GM18508 (cell line): ENCODE measurements around the gene KANSL3.
"Not testable (repeated sequence)": the region's sequence is repeated elsewhere in the genome, so short reads cannot be mapped to it uniquely, and the experiment has no call there.

Experiments used
- ATAC-seq: cut with Tn5 transposase; IDR thresholded peaks from one replicate; pipeline ENCODE4 v1.9.1; 2021; ENCODE audit warnings: moderate number of reproducible peaks; ENCODE audit not compliant: insufficient read depth, unreplicated experiment

Gene KANSL3

DNA sequence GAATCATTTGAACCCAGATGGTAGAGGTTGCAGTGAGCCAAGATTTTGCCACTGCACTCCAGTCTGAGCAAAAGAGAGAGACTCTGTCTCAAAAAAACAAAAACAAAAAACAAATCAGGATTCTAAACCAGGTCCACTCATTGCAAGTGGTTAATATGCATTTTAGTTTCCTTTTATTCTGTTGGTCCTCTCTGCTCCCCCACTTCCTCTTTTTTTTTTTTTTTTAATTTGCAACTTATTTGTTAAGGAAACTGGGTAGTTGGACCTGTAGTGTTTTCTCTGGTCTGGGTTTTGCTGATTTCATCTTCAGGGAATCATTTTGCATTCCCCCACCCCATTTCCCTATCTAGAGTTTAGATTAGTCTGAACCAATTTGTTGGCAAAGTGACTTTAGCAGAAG is 18.4 kb upstream of the KANSL3 start:
- ATAC-seq: no peak

DNA sequence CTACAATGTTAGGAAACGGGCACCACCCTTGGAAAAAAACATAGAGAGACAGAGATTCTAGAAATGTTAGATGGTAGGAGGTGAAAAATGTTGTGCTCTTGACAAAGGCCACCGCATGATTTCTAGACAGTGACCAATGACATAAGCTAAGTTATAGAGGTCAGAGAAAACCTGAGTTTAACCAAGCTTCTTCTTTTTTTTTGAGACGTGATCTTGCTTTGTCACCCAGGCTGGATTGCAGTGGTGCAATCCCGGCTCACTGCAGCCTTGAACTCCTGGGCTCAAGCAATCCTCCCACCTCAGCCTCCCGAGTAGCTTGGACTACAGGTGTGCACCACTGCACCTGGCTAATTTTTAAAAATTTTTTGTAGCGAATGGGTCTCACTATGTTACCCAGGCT is 17.4 kb upstream of the KANSL3 start:
- no peak for ATAC-seq

DNA sequence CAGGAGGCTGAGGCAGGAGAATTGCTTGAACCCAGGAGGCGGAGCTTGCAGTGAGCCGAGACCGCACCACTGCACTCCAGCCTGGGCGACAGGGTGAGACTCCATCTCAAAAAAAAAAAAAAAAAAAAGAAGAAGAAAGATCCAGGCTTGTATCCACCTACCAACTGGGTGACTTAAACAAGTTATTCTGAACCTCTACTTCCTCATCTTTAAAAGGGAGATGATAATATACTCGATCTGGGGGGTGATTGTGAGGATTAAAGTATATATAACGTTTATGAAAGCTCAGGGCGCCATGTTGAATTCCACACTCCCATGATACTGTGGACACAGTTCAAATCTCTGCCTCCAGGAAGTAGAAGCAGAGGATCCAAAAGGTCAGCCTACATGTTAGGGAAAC is 16.7 kb upstream of the KANSL3 start:
- not testable (repeated sequence) for ATAC-seq

DNA sequence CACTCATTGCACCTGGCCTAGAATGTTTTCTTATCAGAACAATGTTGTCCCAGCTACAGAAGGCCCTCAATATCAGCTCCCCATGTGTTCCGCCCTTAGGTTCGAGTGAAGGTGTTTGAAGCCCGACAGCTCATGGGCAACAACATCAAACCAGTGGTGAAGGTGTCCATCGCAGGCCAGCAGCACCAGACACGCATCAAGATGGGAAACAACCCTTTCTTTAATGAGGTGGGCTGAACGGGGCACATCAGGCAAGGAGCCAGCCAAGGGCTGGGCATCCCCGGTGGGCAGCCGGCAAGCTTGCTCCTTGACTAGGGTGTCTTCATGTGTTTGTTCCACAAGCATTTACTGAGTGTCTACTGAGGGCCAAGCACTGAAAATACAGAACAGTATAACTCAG is 13.7 kb upstream of the KANSL3 start:
- ATAC-seq: no peak

DNA sequence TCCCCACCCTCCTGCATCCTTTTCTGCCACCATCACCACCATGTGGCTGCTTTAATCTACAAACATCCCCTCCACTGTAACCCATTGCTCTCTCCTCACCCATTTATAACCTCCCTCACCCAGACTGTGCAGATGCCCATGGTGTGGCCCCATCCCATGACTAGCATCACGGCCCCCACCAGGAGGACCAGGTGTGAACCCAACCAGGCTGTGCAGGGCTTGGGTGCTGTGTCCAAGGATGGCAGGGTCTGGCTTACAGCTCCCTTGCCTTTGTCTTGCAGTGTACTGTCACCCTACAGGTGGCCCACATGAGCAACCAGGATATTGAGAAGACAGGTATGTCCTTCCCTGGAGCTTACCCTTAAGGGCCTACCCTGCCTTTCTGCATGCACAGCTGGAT is 11.2 kb upstream of the KANSL3 start:
- no peak for ATAC-seq

DNA sequence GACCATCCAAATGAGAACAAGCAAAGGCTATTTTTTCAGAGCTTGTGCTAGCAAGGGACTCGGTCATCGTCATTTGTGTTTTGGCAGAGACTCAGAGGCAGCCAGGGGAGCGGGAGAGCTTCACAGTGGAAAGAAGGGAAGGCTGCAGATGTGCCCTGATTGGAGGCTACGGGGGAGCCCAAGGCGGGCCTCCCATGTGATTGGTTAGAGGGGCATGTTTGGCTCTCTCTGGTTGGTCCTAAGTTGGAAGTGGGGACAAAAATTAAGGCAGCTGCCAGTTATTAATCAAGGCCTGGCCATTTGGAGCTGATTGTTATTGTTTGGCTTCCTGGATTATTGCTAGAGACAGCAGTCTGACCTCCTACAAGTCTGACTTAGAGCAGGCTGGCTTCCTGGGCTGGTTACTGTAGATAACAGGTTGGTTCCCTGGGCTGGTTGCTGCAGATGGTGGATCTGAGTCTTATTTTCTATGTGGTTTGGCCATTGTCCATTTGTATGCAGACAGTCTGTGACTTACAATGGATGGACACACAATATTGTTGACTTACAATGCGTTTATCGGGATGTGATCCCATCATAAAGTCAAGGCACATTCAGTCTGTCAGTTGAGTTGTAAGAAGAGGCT is 10.3 kb upstream of the KANSL3 start:
- no peak for ATAC-seq

DNA sequence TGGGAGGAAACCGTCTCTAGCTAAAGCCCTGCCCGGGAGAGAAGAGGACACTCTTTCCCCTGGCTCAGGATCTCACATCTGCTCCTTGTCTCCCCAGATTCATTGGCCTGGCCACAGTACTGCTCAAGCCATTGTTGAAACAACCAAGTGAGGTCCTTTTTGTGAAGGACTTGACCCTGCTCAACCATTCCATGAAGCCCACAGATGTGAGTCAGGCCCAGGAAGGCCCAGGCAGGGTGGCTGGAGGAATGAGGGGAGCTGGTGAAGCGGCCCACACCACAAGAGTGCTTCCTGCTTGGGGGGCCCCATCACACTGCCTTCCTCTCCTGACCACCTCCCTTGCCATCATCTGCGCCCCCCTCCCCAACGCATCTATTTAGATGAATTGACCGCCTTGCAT is 9.6 kb upstream of the KANSL3 start:
- no peak for ATAC-seq

DNA sequence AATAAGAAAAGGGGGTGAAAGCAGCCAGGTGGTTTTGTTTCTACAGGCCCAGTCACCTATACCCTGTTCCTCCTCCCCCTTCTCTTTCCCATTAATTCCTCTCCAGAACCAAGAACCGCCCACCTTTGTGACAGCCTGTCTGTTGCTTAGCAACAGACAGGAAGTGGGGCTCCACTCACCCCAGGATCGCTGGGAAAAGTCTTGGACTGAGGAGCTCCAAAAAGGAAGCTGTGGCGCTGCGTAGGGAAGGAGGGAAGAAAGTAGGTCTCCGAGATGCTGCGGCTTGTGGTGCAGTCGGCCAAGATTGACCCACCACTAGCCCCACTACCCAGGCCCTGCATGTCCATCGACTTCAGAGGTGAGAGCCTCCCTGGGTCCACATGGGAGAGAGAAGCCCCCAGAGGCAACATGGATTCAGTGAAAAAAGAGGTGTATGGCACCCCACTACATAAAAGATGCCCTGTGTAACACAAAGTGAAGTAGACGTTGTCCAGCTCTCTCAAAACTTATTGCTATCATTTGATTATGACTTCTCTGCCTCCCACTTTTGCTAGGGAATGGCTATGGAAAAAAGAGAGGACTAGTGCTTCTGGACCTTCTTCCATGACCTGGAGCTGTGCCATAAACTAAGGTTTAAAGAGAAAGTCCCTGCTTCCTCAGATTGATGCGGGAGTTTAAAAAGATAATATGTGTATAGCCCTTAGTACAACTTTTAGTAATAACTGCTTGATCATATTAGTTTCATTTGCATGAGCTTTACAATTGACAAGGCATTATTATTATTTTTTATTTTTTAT is 4.7 kb upstream of the KANSL3 start, which contains the start of gene FER1L5:
Gene FER1L5, plus strand, starts transcription at position 201 of the 797 bp plus-strand sequence. Its CDS starts 73 bp downstream, at position 274.
- no peak for ATAC-seq

DNA sequence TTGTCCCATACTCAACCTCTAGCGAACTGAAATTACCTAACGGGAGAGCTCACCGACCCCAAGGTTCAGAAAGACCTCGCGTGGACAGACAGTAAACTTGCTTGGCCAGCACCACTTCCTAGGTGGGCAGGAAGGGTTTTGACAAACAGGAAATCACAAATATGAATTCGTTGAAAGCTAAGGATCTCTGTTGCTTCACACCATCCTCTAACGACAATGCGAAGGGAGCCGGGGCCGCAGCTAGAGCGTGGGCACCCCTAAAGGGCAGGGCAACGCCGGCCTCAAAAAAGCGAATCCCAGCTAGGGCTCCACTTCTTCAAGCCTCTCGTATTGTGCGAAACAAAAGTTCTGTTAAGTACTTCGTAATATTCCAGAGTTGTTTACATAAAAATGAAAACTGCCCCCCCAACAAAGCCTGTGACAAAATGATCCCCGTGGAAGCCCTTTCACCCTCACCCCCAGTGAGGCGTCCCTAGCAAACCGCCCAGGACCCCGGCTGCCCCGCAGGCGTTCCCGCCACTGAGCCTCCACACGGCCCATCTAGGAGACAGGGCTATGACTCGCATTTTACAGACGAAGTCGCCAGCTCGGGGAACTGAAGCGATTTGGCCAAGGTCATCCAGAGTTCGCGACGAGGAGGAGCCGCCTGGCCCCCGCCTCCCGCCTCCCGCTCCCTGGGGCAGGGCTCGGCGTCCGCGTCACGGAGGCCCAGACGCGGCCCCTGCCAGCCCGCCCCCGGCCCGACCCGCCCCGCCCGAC is 548 bp downstream of the KANSL3 start:
- ATAC-seq: peak; percentile 36

DNA sequence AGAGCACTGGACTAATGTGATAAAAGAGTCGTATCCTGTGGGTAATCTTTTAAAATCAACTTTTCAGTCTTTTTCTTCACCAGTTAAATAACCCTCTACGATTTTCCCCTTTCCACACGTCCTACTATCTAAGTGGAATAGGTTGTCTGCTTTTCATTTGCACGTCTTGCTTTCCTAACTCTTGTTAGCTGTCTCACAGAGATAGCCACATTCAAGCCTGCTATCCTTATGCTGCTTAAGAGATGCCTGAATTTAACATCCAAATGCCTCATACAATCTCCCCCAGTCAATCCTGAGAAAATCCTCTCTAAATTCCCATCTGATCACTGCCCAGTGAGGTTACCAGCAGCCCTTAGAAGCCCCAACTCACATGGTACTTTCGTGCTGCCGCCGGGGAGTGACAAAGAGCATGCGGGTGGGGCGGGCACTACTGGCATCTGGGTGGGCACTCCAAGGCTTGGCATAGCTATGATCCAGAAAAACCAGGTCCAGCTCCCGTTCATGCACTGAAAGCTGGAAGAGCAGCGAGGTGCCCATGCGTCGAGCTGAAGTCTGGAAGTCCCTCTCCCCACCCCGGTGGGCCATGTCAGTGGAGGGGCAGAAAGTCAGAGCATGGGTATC is 1.5 kb downstream of the KANSL3 start:
- ATAC-seq: no peak

DNA sequence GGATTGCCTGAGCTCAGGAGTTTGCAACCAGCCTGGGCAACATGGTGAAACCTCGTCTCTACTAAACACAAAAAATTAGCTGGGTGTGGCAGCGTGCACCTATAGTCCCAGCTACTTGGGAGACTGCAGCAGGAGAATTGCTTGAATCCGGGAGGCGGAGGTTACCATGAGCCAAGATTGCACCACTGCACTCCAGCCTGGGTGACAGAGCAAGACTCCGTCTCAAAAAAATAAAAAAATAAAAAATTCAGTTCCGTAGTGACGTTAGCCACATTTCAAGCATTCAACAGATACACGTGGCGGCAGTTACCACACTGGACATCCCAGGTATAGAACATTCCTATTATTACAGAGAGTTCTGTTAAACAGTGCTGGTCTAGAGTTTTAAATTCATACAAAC is 4.5 kb downstream of the KANSL3 start:
- no peak for ATAC-seq

DNA sequence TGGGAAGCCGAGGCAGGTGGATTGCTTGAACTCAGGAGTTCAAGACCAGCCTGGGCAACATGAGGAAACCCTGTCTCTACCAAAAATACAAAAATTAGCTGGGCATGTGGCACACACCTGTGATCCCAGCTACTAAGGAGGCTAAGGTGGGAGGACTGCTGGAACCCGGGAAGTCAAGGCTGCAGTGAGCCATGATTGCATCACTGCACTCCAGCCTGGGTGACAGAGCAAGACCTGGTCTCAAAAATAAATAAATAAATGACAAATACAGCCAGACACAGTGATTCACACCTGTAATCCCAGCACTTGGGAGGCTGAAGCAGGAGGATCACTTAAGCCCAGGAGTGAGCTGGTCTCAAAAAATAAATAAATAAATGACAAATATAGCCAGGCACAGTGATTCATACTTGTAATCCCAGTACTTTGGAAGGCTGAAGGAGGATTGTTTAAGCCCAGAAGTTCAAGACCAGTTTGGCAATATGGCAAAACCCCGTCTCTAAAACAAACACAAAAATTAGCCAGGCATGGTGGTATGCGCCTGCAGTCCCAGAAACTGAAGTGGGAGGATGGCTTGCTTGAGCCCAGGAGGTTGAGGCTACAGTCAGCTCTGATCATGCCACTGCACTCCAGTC is 6.2 kb downstream of the KANSL3 start:
- no peak for ATAC-seq

DNA sequence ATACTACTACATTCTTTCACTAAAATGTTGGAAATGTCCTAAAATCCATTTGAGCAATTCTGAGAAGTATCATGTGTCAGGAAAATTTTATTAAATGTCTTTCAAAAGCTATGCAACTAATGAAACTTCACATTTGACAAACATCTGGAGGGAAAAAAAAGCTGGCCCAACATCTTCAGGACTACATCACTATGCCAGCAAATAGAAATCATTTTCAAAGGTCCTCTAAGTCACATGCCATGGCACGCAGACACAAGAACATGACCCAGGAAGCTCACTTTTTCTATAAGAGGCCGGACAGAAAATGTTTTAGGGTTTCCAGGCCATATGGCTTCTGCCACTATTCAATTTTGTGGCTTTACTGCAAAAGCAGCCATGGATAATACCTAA is 11.6 kb downstream of the KANSL3 start:
- no peak for ATAC-seq

DNA sequence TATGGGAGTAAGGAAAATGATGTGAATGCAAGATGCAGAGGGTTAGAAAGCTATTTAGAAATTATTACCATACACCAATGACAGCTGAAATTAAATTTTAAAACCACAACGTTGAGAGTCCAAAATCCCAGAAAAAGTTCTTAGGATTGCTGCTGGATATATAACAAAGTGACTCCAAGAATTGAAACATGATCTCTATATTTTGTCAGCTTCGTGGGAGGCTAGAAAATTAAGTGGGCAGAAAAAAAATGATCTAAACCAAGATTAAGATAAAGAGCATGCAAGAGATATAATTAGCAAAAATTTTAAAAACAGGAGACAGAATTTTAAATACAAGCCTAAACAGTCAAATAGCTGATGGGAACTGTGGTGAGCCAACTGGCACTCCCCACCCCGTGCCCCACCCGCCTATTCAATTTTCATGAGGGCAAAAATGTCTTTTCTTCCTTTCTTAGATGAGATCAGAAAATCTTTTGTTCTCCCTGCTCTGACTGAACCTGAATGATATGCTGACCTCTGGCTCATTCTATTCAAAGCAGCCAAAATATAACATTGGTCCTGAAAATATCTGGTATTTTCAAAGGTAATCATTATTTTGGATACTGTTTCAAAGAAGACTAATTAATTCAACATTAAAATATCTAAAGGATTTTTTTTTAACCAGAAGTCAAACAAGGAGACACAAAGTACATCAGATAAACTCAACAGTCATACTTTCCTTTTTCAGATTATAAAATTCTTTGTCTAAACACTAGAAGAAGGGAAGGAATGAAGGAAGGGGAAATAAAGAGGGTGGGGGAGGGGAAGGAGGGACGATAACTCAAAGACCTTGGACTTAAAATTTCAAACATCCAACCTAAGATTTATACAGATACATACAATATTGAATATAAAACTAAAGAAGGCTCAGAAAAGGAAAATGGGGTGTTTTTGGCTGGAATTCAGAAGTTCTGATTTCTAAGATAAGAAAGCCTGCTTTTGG is 12.2 kb downstream of the KANSL3 start:
- ATAC-seq: no peak

DNA sequence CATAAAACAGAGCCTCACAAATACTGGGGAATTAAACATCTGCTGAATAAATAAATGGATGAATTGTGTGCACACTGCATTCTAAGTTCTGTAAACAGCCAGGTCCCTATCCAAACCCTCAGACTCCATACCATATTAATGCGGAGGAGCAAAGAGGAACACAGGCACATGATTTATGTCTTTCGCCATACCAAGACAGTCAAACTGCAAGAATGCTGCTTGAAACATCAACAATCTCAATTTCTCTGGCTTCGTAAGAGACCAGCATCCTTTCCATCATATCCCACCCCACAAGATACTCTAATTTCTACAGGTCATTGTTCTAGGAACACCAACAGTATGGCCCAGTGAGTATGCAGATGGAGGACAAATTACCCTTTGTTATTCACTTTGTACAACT is 15.0 kb downstream of the KANSL3 start:
- ATAC-seq: no peak

DNA sequence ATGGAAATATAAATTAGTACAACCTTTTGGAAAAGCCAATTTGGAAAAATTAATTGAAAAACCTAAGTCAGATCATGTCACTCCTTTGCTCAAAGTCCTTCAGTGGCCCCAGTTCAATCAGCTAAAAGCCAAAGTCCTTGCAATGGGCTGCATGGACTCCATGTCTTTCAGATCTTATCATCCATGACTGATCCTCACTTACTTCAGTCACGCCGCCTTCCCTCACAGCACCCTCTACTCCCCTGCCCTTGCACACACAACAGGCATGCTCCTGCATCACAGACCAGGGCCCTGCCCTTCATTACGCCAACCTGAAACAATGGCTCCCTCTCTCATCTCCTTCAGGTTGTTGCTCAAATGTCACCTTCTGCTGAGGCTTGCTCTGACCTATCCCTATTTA is 15.6 kb downstream of the KANSL3 start:
- no peak for ATAC-seq

DNA sequence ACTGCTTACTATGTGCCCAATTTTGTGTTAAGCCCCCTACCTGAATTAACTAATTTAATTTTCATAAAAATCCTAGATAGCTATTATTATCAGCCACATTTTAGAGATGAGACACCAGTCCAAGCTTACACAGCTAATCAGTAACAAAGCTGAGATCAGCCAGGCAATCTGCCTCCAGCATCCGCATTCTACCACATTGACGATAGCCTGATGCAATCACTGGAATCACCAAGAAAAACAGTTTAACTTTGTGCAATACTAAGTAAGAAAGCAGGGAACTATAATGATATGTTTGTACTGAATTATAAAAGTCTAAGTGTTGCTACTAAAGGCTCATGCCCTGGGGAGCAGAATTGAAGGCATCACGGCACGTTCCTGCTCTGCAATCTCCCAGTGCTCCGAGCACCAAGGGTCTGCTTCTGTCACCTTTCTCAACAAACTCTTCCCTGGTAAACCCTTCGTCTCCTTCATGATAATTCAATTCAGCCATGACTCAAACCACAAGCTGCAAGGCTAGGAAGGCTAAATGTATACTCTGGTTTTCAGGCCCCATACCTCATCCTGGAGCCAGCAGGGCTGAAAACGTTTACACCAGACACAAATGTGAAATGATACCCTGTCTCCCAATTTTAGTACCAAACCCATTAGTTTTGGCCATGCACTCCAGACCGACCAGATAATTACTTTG is 19.4 kb downstream of the KANSL3 start:
- ATAC-seq: no peak

DNA sequence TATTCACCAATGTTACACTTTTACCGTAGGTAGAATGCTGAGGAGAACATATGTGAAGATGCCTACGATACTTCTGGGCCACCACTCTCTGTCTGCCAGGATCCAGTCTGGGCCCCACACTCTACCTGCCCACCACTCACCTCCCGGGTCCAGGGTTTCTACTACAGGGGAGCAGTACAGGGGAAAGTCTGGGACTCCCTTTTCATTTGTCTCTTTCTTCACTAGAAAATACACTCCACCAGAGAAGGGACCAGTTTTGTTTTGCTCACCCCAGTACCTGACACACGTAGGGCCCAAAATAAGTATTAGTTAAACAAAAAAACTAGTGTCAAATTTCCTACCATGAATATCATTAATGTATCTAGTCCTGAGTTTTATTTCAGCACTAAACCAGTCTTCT is 21.1 kb downstream of the KANSL3 start:
- no peak for ATAC-seq

DNA sequence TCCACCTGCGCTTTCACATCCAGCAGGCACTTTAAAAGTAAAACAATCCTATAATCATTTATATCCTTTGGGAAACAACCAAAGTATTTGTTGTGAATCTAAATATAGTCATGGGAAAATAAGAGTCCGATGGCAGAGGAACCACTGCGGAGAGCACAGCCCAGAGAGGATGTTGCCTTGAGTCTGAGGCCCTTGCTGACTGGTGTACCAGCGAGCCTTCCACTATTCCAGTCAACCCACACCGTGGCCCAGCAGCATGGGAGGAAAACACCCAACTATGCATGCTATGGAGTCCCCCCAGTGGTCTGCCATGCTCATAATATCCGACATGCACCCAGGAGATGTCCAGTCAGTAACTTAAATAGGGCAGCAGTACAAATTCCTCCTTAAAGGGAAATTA is 21.6 kb downstream of the KANSL3 start:
- no peak for ATAC-seq
